ENCODE data around the gene TADA3.

GRCh38 chr3:9786825-9787669, 5.2 kb downstream of the TADA3 start:
- no peak for TF ChIP-seq POLR2AphosphoS5 (IDR thresholded peaks at IDR 0.05; ENCODE audit: low read depth, low read length)
- TF ChIP-seq POLR2A (IDR thresholded peaks at IDR 0.05; ENCODE audit: low read depth, low read length) = no peak
